Nephron progenitor cell (in vitro differentiated cells): ENCODE results near the gene PLA2G4B.
A peak's percentile ranks its signal among the peaks of the same experiment; 100 is the strongest.

Experiments used
- DNase-seq: peaks from one replicate; pipeline ENCODE4 v3.0.0; 2021
- H3K27ac Mint-ChIP-seq: 2 replicates; pipeline ENCODE4 v1.8.0; 2021; ENCODE audit warnings: mild to moderate bottlenecking, moderate library complexity, mixed read lengths
- H3K27me3 Mint-ChIP-seq: 2 replicates; pipeline ENCODE4 v1.8.0; 2021; ENCODE audit warnings: mild to moderate bottlenecking, low read depth, mixed read lengths; ENCODE audit not compliant: poor library complexity
- H3K36me3 Mint-ChIP-seq: 2 replicates; pipeline ENCODE4 v1.8.0; 2021; ENCODE audit warnings: low read depth, mixed read lengths
- H3K4me1 Mint-ChIP-seq: 2 replicates; pipeline ENCODE4 v1.8.0; 2021; ENCODE audit warnings: mixed read lengths
- H3K4me3 Mint-ChIP-seq: 2 replicates; pipeline ENCODE4 v1.8.0; 2021; ENCODE audit warnings: mild to moderate bottlenecking, moderate library complexity, mixed read lengths
- H3K9me3 Mint-ChIP-seq: 2 replicates; pipeline ENCODE4 v1.8.0; 2021; ENCODE audit warnings: mild to moderate bottlenecking, moderate library complexity, mixed read lengths
- CTCF ChIP-seq: fragments of 200-600 bp; sonication (generic); IDR thresholded peaks from 2 replicates; pipeline ENCODE4 v1.5.0; 2021; ENCODE audit warnings: antibody characterized with exemption

PLA2G4B gene

GRCh38 chr15:41866263-41866703 is 27.6 kb downstream of the PLA2G4B start:
- Mint-ChIP-seq H3K9me3 (no peaks in the 10 kb centered on the region), H3K4me1 (peaks cover 69% of the 10 kb centered on the region), H3K27ac (no peak overlapping the region), H3K4me3 (no peak overlapping the region), H3K36me3 (no peaks in the 10 kb centered on the region), H3K27me3 (peaks cover 5% of the 10 kb centered on the region)
- TF ChIP-seq CTCF = no peak
- peak; percentile 65 for DNase-seq

GRCh38 chr15:41866872-41867579 is 28.4 kb downstream of the PLA2G4B start:
- no peak for DNase-seq
- H3K36me3 Mint-ChIP-seq = no peaks in the 10 kb centered on the region
- no peaks in the 10 kb centered on the region for H3K9me3 Mint-ChIP-seq
- H3K27me3 Mint-ChIP-seq = peaks cover 5% of the 10 kb centered on the region
- TF ChIP-seq CTCF = no peak
- H3K4me3 Mint-ChIP-seq = peak overlapping the region; percentile 64
- peak overlapping the region; percentile 83 for H3K27ac Mint-ChIP-seq
- peaks cover 63% of the 10 kb centered on the region for H3K4me1 Mint-ChIP-seq

- peaks cover 51% of the 10 kb centered on the region for H3K4me1 Mint-ChIP-seq
- no peaks in the 10 kb centered on the region for H3K36me3 Mint-ChIP-seq
- DNase-seq = no peak
- H3K27me3 Mint-ChIP-seq = peaks cover 17% of the 10 kb centered on the region
- TF ChIP-seq CTCF = no peak
- no peak overlapping the region for H3K27ac Mint-ChIP-seq
- H3K4me3 Mint-ChIP-seq = no peak overlapping the region
- H3K9me3 Mint-ChIP-seq = no peaks in the 10 kb centered on the region
Measured at GRCh38 chr15:41868321-41868720, 29.7 kb downstream of the PLA2G4B start.

GRCh38 chr15:41869770-41870688 is 31.4 kb downstream of the PLA2G4B start:
- DNase-seq = no peak
- H3K4me3 Mint-ChIP-seq = no peak overlapping the region
- TF ChIP-seq CTCF = no peak
- H3K36me3 Mint-ChIP-seq = no peaks in the 10 kb centered on the region
- H3K4me1 Mint-ChIP-seq = peaks cover 45% of the 10 kb centered on the region
- peaks cover 15% of the 10 kb centered on the region for H3K27me3 Mint-ChIP-seq
- H3K9me3 Mint-ChIP-seq = no peaks in the 10 kb centered on the region
- peak overlapping the region; percentile 93 for H3K27ac Mint-ChIP-seq

GRCh38 chr15:41870689-41871081 is 32.0 kb downstream of the PLA2G4B start:
- Mint-ChIP-seq H3K4me3 (no peak overlapping the region), H3K9me3 (no peaks in the 10 kb centered on the region), H3K27ac (peak overlapping the region; percentile 93), H3K4me1 (peaks cover 44% of the 10 kb centered on the region), H3K36me3 (no peaks in the 10 kb centered on the region), H3K27me3 (peaks cover 19% of the 10 kb centered on the region)
- no peak for TF ChIP-seq CTCF
- no peak for DNase-seq
